GM12878 (cell line): ENCODE measurements around the gene OAF. TPM values are rescaled to one million over a fixed set of nuclear protein-coding genes. Genes with fewer than 3 reads are reported as not detected.
A peak's percentile ranks its signal among the peaks of the same experiment; 100 is the strongest.

Experiments used
- BCL11A ChIP-seq: IDR thresholded peaks from 2 replicates; pipeline ENCODE4 v1.6.1; 2011; ENCODE audit warnings: low read depth, low read length
- RFX5 ChIP-seq: IDR thresholded peaks from 2 replicates; pipeline ENCODE4 v1.6.1; 2011; ENCODE audit warnings: low read depth, low read length, improper control_type of control experiment
- polyA plus RNA-seq, 11 experiments: library from polyadenylated mRNA; depleted of rRNA in 4 of 11; unstranded in 6 of 11; stranded (reverse) in 5 of 11; fragments of >200 nt; fragmentation: Nextera tagmentation in 4 of 11; fragmentation: Illumina TruSeq in 1 of 11; extraction: Ambion mirVana in 4 of 11; extraction: Trizol in 1 of 11; gene quantifications; 1 replicate in 1 of 11; 2 replicates in 10 of 11; pipeline versions ENCODE4 v1.2.1 to v1.2.3, GENCODE V29; 2011 to 2016; ENCODE audit warnings: inconsistent platforms in 2 of 11, missing spikeins in 2 of 11, low read depth in 1 of 11
- total RNA-seq, 4 experiments: library from RNA; depleted of rRNA in 3 of 4; stranded (reverse); fragments of >200 nt in 3 of 4; fragmentation: Illumina TruSeq in 1 of 4; extraction: Trizol in 1 of 4; gene quantifications; 2 replicates each; pipeline versions ENCODE4 v1.2.1 to v1.2.3, GENCODE V29; 2013 to 2021
- TF ChIP-seq, protein P1 (sequence below): IDR thresholded peaks from 2 replicates; pipeline ENCODE4 v1.6.1; 2012; ENCODE audit warnings: improper control_type of control experiment, low read depth, low read length; ENCODE audit not compliant: insufficient replicate concordance

Gene OAF
- total and polyA plus RNA-seq, 10 of the 15 experiments (the other 5 are each of a cell fraction or from before 2014, with no cell fraction given) = 0.10 to 4.7 (median 1.1) TPM

DNA sequence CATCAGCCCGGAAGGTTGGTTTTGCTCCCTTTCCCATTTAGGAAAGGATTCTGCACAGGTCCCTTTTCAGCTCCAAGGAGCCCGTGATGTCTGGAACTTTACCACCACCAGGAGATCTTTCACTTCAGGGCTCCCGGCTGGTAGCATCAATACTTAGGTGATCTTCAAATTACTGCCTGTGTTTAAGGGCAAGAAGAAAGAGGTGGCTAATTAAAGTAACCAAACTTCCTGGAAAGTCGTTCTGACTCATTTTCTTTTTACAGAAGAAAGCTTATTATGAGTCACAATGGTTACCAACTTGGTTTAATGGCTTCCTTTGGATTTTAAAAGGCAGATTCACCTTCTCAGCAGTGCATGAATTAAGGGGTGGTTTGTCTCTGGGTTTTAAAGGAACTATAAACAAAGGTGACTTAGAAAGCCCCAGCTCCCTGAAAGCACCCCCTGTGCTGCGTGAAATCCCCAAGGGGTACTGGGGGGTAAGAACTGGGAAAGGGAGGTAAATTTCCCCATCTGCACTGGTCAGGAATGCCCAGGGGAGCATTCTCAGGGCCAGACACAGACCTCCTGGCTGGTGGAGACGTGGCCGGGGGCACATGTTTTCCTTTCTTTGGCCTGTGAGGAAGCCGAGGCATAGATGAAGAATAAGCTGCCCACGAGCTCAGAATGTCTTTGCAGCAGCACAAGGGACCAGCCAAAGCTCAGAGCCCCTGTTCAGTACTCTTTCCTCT is 37.9 kb downstream of the OAF start (continued):
- TF ChIP-seq, protein P1, sequence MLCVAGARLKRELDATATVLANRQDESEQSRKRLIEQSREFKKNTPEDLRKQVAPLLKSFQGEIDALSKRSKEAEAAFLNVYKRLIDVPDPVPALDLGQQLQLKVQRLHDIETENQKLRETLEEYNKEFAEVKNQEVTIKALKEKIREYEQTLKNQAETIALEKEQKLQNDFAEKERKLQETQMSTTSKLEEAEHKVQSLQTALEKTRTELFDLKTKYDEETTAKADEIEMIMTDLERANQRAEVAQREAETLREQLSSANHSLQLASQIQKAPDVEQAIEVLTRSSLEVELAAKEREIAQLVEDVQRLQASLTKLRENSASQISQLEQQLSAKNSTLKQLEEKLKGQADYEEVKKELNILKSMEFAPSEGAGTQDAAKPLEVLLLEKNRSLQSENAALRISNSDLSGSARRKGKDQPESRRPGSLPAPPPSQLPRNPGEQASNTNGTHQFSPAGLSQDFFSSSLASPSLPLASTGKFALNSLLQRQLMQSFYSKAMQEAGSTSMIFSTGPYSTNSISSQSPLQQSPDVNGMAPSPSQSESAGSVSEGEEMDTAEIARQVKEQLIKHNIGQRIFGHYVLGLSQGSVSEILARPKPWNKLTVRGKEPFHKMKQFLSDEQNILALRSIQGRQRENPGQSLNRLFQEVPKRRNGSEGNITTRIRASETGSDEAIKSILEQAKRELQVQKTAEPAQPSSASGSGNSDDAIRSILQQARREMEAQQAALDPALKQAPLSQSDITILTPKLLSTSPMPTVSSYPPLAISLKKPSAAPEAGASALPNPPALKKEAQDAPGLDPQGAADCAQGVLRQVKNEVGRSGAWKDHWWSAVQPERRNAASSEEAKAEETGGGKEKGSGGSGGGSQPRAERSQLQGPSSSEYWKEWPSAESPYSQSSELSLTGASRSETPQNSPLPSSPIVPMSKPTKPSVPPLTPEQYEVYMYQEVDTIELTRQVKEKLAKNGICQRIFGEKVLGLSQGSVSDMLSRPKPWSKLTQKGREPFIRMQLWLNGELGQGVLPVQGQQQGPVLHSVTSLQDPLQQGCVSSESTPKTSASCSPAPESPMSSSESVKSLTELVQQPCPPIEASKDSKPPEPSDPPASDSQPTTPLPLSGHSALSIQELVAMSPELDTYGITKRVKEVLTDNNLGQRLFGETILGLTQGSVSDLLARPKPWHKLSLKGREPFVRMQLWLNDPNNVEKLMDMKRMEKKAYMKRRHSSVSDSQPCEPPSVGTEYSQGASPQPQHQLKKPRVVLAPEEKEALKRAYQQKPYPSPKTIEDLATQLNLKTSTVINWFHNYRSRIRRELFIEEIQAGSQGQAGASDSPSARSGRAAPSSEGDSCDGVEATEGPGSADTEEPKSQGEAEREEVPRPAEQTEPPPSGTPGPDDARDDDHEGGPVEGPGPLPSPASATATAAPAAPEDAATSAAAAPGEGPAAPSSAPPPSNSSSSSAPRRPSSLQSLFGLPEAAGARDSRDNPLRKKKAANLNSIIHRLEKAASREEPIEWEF = peak; percentile 40
- TF ChIP-seq RFX5 = no peak
- TF ChIP-seq BCL11A = peak; percentile 91
